ENCODE measurements around the gene NFYC. TPM values are rescaled to one million over a fixed set of nuclear protein-coding genes. Genes with fewer than 3 reads are reported as not detected.
A peak's percentile ranks its signal among the peaks of the same experiment; 100 is the strongest.

Gene NFYC
- total RNA-seq, 1 donor from 2014 or later: 78.6 TPM

DNA sequence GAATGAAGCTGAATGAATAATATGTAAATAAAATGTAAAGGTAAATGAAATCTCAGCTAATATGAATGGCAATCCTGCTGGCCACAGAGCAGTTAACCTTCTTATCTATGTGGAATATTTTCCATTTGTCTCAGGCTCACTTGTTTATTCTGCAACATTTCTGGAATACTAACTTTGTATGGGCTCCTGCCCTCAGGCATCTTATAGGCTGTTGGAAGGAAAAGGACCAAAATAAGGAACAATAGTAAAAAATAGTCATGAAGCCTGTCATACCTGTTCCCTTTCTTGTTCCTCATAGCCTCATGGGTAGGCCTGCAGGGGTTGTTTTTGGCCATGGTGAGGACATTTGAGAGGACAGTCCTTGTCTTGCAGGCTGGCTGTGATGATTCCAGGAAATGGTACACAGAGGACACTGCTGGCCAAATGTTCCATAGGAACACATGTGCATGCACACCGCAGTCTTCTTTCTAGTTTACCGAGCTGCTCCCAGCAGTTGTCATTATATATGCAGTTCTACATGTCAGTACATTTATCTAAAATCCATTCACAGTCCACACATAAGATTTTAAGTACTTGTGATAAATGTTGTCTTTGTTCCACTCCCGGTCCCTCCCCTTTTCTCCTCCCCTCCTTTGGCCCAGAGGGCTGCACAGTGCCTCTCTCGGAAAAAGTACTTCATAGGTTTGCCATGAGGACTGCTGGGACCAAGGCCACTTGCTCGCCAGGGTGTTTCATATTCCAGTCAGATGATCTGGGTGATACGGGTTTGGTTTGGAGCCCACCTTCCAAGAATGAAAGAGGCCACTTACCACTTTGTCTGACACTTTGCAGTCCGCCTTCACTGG is 76.9 kb downstream of the NFYC start:
- DNase-seq (no peak), ATAC-seq (peak; percentile 57)
- intact Hi-C loops (cut with micrococcal nuclease): no loop called here

DNA sequence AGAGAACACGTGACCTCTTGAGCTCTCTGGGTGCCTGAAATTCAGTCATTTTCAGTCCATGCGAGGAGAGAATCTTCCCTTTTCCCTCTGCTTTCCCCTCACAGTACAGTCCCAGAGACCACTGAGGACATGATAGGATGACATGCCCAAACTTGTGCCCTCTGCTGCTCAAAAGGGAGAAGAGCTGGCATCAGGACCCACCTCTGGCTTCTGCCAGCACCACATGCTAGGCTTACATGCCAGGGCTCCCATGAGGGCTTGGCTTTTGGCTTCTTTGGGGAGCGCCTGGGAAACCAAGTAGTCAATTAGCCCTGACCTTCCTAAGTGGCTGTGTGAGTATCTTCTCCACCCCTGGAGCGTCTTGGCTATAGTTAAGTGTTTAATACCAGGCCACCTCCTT is 78.3 kb downstream of the NFYC start:
- no peak for DNase-seq
- ATAC-seq: peak; percentile 56
- intact Hi-C loops (cut with micrococcal nuclease): loop anchor here (10.0 kb wide), 1 partner anchor 85 kb away; no protein-coding TSS in a partner anchor

- intact Hi-C loops (cut with micrococcal nuclease): loop anchor here (10.0 kb wide), 1 partner anchor 84 kb away; no protein-coding TSS in a partner anchor
- ATAC-seq (peak; percentile 4), DNase-seq (no peak)
Measured at GRCh38 chr1:40770296-40771070, 79.0 kb downstream of the NFYC start.

GRCh38 chr1:40772146-40772955 is 80.8 kb downstream of the NFYC start:
- intact Hi-C loops (cut with micrococcal nuclease): loop anchor here (10.0 kb wide), 1 partner anchor 82 kb away; no protein-coding TSS in a partner anchor
- DNase-seq (no peak), ATAC-seq (no peak)

- no peak for DNase-seq
- ATAC-seq: no peak
- intact Hi-C loops (cut with micrococcal nuclease): loop anchor here (10.0 kb wide), 1 partner anchor 81 kb away; no protein-coding TSS in a partner anchor
Measured at GRCh38 chr1:40773748-40774265, 82.3 kb downstream of the NFYC start.

DNA sequence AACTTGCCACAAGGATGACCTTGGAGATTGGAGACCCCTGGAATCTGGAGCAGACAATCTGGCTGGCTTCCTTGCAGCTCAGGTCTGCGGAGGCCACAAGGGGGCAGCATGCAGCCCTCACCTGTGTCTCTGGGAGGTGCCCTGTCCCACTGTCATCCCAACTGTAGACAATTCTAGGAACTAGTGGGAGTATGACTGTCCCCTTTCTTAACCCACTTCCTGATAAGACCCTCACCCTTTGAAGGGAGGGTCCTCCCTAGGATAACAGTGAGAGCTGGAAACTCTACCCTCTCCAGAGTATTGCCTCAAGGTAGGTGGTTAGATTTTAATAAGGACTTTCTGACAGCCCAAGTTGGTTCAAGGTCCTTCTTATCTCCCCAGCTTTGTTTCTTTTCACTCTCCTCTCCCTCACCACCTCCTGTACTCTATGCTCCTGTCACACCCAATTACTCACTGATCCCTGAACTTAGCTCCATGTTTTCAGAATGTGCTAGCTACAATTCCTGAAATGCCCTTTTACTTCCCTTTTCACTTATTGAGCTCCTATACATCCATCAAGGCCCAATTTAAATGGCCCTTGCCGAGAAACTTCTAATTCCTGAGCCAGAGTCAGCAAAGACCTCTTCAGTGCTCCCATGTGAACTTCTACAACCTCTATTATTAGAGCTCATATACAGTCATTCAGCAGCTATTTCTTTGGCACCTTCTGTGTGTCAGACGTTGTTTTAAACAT is 82.9 kb downstream of the NFYC start:
- intact Hi-C loops (cut with micrococcal nuclease): loop anchor here (10.0 kb wide), 1 partner anchor 80 kb away; no protein-coding TSS in a partner anchor
- DNase-seq (peak; percentile 72), ATAC-seq (peak; percentile 57)

DNA sequence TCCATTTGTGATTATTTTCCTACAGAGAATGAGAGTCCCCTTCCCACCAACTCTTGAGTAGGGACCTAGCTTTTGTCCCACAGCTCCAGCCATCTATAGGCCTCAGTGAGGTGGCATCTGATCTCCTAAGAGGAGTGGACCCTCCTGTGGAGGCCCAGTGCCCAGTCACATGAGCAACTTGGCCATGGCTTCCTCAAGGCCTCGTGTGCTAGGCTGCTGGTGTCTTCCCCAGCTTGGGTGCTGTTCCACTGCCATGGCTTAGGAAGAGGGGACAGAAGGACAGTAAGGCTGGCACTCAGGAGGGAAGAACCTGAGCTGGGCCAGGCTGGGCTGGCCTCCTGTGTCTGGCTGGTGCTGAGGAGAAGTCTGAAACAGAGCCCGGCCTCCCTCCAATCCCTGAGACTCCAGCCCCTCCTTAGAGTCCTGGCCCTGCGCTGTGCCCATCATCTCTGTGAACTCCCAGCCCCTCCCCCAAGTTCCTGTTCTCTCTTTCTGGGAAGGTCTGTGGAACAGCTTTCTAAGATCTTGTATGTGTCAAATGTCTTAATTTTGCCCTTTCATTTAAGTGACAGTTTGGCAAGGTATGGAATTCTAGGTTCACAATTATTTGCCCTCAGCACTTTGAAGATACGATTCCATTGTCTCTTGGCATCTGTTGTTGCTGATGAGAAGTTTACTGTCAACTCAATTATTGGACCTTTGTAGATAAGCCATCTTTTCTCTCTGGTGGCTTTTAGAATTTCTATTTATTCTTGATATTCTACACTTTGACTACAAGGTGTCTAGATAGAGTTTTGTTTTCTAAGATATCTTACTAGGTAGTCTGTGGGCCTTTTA is 85.0 kb downstream of the NFYC start:
- ATAC-seq (no peak), DNase-seq (no peak)
- intact Hi-C loops (cut with micrococcal nuclease): loop anchor here (10.0 kb wide), 1 partner anchor 78 kb away; no protein-coding TSS in a partner anchor

DNA sequence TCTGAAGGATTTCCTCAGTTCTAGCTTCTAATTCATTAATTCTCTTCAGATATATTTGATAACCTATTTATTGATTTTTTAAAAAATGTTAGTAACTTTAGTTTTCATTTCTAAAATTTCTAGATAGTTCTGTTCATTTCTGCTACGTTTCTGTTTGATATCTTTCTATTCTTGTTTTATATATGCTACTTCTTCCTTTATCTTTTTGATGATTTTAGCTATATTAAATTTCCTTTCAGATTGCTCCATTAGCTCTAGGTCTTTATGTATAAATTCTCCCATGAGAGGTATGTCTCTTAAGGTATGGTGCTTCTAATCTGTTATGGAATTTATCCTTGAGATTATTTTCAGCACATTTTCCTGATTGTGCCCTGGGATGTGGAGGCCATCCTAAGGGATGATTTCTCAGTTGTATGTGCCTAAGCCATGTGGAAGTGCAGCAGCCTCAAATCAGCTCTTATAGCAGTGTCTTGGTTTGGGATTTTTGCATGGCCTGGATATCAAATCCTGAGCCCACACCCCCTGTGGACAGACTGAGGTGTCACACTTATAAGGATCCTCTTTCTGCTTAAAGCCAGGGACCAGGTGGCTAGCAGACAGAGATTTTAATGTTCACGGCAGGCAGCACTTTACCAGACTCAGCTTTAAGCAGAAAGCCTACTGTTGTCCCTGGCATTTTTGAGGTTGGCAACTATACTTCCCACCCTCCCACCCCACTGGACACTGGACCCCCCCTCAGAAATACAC is 85.9 kb downstream of the NFYC start:
- intact Hi-C loops (cut with micrococcal nuclease): loop anchor here (10.0 kb wide), 1 partner anchor 77 kb away; no protein-coding TSS in a partner anchor
- ATAC-seq (no peak), DNase-seq (no peak)

DNA sequence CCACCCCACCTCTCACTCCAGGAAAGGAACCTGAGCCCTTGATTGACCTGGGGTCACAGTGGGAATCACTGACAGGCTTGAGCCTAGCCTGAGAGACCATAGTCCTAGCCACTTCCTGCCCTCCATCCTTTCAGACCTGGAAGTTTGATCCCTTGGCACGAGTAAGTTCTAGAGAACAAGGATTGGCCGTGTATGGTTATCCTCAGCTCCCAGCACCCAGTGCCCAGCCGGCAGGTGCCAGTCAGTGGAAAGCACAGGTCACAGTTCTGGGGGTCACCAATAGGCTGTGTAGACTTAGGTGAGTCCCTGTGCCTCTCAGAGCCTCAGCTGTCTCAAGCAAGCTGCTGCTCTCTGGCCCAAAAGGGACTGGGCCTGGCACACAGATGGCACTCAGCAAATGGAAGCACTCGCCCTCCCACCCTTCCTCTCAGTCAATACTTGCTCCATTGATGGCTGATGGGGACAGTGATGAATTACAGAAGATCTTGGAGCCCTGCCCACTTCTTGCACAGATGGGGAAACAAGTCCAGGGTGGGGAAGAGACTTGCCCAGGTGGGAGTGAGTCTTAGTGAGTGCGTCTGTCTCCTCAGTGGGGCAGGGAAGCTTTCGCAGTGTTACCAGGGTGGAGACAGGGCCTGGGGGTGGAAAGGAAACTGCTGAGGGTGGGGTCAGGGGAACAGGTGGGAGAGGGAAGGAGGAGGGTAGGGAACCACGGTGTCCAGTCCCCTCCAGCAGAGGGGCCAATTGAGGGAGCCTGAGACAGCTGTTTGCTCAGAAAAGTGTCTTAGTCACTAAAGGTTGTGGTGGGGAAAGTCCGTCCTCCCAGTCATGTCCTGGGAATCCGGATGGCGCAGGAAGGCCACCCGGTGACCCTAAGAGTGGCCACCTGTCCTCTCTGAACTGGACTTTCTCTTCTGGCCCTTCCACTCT is 89.4 kb downstream of the NFYC start:
- intact Hi-C loops (cut with micrococcal nuclease): no loop called here
- ATAC-seq (no peak), DNase-seq (no peak)

- no peak for ATAC-seq
- DNase-seq: no peak
- intact Hi-C loops (cut with micrococcal nuclease): no loop called here
Measured at GRCh38 chr1:40781608-40781971, 90.1 kb downstream of the NFYC start.

DNA sequence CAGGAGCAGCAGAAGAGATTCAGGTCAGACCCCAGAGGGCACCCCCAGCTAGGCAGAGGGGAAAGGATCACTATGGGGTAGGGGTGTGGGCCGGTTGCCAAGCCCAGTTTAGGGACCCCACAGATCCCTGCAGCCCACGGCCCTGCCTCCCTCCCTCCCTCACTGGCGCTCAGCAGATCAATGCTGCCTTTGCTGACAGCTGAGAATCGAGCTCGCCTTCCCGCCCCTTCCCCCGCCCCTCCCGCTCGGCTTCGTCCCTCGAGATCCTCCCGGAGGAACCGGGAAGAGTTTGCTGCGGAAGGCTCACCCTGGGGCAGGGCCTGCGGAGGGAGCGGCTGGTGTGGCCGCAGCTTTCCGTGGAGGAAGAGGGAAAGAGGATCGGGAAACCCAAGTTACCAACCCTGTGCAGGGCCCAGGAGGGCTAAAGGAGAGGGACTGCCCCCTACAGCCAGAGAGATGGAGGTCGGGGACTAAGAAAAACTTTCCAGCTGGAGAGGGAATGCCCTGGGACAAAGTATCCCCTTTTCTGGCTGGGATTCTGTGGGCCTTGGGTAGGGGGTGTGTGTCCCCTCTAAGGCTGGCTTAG is 91.0 kb downstream of the NFYC start:
- DNase-seq (peak; percentile 47), ATAC-seq (peak; percentile 27)
- intact Hi-C loops (cut with micrococcal nuclease): no loop called here

DNA sequence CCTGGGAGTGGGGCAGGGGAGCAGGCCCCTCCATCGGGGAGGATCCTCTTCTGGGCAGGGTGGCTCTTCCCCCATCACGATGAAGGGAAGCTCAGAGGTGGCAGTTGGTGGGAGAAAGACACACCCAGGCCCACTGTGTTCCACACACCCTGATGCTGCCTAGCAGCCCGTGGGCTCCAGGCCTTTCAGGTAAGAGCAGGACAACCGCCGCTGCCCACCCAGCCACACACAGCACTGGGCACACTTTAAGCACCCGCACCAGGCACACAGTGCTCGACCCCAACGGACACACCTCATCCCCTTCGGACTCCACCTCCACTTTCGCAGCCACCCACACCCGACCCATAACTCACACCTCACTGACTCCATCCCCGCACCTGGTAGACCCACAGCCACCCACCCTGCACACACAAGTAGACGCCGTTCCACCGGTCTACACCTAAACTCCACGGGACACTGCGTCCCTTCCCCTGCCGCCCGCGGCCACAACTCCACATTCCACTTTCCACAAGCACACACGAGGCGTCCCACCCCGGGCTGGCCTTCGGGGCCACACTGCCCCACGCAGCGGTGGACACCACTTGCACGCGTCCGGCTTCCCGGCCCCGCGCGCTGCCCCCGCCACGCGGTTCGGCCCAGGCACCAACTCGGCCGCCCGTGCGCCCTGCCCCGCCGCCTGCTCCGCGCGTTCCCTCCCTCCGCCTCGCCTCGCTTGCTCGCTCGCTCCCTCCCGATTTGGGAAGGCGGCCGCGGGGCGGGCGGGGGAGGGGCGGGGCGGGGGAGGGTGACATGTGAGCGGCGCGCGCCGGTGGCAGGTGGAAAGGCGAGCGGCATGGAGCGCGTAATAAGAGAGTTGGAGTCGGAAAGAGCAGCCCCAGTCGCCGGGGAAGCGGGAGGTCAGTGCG is 91.7 kb downstream of the NFYC start, which contains the start of gene KCNQ4:
Gene KCNQ4 (plus strand): TSS at position 787 of the 905 bp plus-strand sequence. CDS start 307 bp downstream, outside the sequence.
- intact Hi-C loops (cut with micrococcal nuclease): no loop called here
- peak; percentile 79 for ATAC-seq
- peak; percentile 78 for DNase-seq

DNA sequence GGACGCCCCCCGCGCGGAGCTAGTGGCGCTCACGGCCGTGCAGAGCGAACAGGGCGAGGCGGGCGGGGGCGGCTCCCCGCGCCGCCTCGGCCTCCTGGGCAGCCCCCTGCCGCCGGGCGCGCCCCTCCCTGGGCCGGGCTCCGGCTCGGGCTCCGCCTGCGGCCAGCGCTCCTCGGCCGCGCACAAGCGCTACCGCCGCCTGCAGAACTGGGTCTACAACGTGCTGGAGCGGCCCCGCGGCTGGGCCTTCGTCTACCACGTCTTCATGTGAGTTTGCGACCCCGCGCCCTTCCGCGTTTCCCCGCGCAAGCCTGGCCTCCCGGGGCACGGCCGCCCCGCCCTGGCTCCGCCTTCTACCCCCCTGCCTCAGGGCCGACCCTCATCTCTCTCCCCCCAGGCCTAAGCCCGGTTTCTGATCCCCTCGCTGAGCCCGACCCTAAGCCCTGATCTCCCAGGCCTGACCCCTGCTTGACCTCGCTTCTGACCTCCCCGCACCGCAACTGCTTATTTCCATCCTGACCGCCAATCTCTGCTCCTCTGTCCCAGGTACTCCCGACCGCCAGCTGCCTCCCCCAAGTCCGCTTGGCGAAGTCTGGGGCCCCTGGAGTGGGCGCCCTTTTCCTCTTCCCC is 92.8 kb downstream of the NFYC start:
- peak; percentile 27 for ATAC-seq
- peak; percentile 57 for DNase-seq
- intact Hi-C loops (cut with micrococcal nuclease): no loop called here

DNA sequence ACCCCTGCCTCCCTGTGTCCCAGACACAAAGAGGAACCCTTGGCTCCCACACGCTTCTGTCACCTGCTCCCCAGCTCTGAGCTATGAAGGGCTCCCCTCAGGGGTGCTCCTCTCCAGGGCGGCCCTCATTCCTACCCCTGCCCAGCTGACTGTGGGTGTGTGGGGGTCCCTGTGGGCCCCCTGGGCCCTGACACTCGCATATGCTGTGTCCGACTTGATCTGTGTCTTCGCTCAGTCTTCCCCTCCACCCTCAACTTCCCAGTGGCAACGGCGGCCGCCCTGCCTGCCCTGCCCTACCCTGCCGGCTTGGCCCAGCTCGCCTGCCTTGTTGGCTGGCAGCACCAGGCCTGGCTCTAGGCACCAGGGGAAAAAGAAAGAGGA is 93.3 kb downstream of the NFYC start:
- peak; percentile 18 for ATAC-seq

More for the DNA sequence above, 93.3 kb downstream of the NFYC start:
- intact Hi-C loops (cut with micrococcal nuclease): no loop called here
- DNase-seq: no peak
